Mammary epithelial cell (primary cell): ENCODE data around the gene PYY.

ENCODE experiments used
- EZH2 ChIP-seq: IDR thresholded peaks from 2 replicates; pipeline ENCODE4 v1.6.1; 2012; ENCODE audit warnings: low read length, inconsistent platforms, borderline replicate concordance
- TF ChIP-seq, protein P1 (sequence below), 2 donors: IDR thresholded peaks in 1 of 2; conservative IDR thresholded peaks in 1 of 2; 2 replicates each; pipeline ENCODE4 v1.5.1; 2011 to 2012; ENCODE audit warnings: inconsistent platforms in 2 of 2, low read length in 2 of 2, mild to moderate bottlenecking in 2 of 2, control low read depth in 1 of 2, low read depth in 1 of 2; ENCODE audit not compliant: insufficient read depth in 1 of 2; ENCODE audit errors: extremely low read depth in 1 of 2

DNA sequence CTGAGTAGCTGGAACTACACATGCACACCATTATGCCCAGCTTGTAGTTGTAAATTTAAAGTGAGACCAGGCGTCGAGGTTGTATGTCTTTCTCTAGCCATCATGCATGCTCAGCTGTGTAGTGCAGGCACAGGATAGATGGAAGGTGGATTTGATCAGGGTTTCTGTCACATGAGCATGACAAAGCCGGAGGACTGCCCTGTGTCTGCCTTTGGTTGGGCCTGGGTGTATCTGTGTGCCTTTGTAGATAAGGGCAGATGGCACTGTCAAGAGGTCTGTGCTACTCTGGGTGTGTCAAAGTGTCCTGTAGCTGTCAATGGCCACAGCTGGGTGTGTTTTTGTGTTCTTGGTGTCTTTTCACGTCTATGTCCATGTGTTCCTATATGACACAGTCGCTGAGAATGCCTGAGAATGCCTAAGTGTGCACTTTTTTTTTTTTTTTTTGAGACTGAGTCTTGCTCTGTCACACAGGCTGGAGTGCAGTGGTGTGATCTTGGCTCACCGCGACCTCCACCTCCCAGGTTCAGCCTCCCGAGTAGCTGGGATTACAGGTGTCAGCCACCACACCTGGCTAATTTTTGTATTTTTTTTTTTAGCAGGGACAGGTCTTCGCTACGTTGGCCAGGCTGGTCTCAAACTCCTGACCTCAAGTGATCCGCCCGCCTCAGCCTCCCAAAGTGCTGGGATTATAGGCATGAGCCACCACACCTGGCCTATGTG, 46.6 kb upstream of the PYY start:
- TF ChIP-seq, protein P1, sequence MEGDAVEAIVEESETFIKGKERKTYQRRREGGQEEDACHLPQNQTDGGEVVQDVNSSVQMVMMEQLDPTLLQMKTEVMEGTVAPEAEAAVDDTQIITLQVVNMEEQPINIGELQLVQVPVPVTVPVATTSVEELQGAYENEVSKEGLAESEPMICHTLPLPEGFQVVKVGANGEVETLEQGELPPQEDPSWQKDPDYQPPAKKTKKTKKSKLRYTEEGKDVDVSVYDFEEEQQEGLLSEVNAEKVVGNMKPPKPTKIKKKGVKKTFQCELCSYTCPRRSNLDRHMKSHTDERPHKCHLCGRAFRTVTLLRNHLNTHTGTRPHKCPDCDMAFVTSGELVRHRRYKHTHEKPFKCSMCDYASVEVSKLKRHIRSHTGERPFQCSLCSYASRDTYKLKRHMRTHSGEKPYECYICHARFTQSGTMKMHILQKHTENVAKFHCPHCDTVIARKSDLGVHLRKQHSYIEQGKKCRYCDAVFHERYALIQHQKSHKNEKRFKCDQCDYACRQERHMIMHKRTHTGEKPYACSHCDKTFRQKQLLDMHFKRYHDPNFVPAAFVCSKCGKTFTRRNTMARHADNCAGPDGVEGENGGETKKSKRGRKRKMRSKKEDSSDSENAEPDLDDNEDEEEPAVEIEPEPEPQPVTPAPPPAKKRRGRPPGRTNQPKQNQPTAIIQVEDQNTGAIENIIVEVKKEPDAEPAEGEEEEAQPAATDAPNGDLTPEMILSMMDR (conservative IDR thresholded peaks at IDR 0.05 in 1 of 2, IDR thresholded peaks at IDR 0.05 in 1 of 2; ENCODE audit: extremely low read depth in 1 of 2, insufficient read depth in 1 of 2, low read depth in 1 of 2, low read length in 2 of 2): no peak
- TF ChIP-seq EZH2: no peak
